H1 (cell line): ENCODE measurements around the gene ADAM19.

Experiments
- CBX8 ChIP-seq: fragments of 300-800, 300-1000 bp; sonication (generic); IDR thresholded peaks from 2 replicates; pipeline ENCODE4 v1.7.1; 2016; ENCODE audit warnings: low read depth, low read length, borderline replicate concordance
- CEBPB ChIP-seq: IDR thresholded peaks from 2 replicates; pipeline ENCODE4 v1.6.1; 2012; ENCODE audit warnings: low read depth, low read length
- CHD2 ChIP-seq: IDR thresholded peaks from 2 replicates; pipeline ENCODE4 v1.6.1; 2012; ENCODE audit warnings: low read length, improper control_type of control experiment
- POLR2A ChIP-seq, 2 experiments: IDR thresholded peaks; 1 replicate in 1 of 2; 2 replicates in 1 of 2; pipeline ENCODE4 v1.6.1; 2011; ENCODE audit warnings: low read depth in 2 of 2, low read length in 2 of 2, mild to moderate bottlenecking in 2 of 2; ENCODE audit errors: control extremely low read depth in 1 of 2
- POLR2AphosphoS5 ChIP-seq: IDR thresholded peaks from 2 replicates; pipeline ENCODE4 v1.6.1; 2011; ENCODE audit warnings: low read depth, low read length
- RAD21 ChIP-seq, 2 experiments: IDR thresholded peaks in 1 of 2; conservative IDR thresholded peaks in 1 of 2; 2 replicates each; pipeline ENCODE4 v1.6.1; 2011; ENCODE audit warnings: low read depth in 2 of 2, low read length in 2 of 2, improper control_type of control experiment in 1 of 2, inconsistent platforms in 1 of 2, mild to moderate bottlenecking in 1 of 2, moderate library complexity in 1 of 2
- RXRA ChIP-seq: IDR thresholded peaks from 2 replicates; pipeline ENCODE4 v1.6.1; 2011; ENCODE audit warnings: low read depth, mild to moderate bottlenecking, low read length, moderate library complexity; ENCODE audit not compliant: insufficient read depth
- TF ChIP-seq, protein P1 (sequence below), 3 experiments: IDR thresholded peaks; 1 replicate in 2 of 3; 2 replicates in 1 of 3; pipeline versions ENCODE4 v1.5.1 to v1.6.1; 2011; ENCODE audit warnings: low read length in 3 of 3, mild to moderate bottlenecking in 3 of 3, inconsistent platforms in 2 of 3, low read depth in 1 of 3, moderate library complexity in 1 of 3; ENCODE audit not compliant: insufficient read depth in 1 of 3; ENCODE audit errors: control extremely low read depth in 1 of 3
- TF ChIP-seq, protein P2 (sequence below): IDR thresholded peaks from 2 replicates; pipeline ENCODE4 v1.6.1; 2012; ENCODE audit warnings: inconsistent platforms
- TF ChIP-seq, protein P3 (sequence below): IDR thresholded peaks from 2 replicates; pipeline ENCODE4 v1.6.1; 2012; ENCODE audit warnings: low read length, inconsistent platforms

DNA sequence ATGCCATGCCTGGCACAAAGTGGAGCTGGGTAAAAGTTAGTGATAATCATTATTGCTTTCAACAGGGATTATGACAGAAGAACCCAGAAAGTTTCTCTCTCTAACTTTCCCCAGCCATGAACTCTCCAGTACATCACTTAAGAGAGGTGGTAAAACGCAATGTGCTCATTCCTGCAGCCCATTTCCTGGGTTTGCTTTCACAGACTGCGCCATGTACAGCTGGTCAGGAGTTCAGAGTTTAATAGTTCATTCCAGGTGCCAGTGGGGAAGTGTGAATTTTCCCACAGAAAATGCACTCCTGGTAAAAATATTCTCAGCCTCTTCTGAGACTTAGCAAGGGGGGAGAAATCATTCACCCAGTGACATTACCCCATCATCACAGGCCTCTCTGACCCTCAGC, 35.5 kb downstream of the ADAM19 start:
- TF ChIP-seq, protein P1, sequence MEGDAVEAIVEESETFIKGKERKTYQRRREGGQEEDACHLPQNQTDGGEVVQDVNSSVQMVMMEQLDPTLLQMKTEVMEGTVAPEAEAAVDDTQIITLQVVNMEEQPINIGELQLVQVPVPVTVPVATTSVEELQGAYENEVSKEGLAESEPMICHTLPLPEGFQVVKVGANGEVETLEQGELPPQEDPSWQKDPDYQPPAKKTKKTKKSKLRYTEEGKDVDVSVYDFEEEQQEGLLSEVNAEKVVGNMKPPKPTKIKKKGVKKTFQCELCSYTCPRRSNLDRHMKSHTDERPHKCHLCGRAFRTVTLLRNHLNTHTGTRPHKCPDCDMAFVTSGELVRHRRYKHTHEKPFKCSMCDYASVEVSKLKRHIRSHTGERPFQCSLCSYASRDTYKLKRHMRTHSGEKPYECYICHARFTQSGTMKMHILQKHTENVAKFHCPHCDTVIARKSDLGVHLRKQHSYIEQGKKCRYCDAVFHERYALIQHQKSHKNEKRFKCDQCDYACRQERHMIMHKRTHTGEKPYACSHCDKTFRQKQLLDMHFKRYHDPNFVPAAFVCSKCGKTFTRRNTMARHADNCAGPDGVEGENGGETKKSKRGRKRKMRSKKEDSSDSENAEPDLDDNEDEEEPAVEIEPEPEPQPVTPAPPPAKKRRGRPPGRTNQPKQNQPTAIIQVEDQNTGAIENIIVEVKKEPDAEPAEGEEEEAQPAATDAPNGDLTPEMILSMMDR (IDR thresholded peaks at IDR 0.05; ENCODE audit: control extremely low read depth in 1 of 3, insufficient read depth in 1 of 3, low read depth in 1 of 3, low read length in 3 of 3) = no peak
- TF ChIP-seq, protein P2, sequence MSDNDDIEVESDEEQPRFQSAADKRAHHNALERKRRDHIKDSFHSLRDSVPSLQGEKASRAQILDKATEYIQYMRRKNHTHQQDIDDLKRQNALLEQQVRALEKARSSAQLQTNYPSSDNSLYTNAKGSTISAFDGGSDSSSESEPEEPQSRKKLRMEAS = no peak
- TF ChIP-seq POLR2AphosphoS5 = no peak
- no peak for TF ChIP-seq CHD2
- no peak for TF ChIP-seq CEBPB
- no peak for TF ChIP-seq POLR2A (IDR thresholded peaks at IDR 0.05; ENCODE audit: control extremely low read depth in 1 of 2, low read depth in 2 of 2, low read length in 2 of 2)
- no peak for TF ChIP-seq CBX8
- TF ChIP-seq, protein P3, sequence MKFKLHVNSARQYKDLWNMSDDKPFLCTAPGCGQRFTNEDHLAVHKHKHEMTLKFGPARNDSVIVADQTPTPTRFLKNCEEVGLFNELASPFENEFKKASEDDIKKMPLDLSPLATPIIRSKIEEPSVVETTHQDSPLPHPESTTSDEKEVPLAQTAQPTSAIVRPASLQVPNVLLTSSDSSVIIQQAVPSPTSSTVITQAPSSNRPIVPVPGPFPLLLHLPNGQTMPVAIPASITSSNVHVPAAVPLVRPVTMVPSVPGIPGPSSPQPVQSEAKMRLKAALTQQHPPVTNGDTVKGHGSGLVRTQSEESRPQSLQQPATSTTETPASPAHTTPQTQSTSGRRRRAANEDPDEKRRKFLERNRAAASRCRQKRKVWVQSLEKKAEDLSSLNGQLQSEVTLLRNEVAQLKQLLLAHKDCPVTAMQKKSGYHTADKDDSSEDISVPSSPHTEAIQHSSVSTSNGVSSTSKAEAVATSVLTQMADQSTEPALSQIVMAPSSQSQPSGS = no peak
- no peak for TF ChIP-seq RXRA
- TF ChIP-seq RAD21 (IDR thresholded peaks at IDR 0.05 in 1 of 2, conservative IDR thresholded peaks at IDR 0.05 in 1 of 2; ENCODE audit: low read depth in 2 of 2, low read length in 2 of 2) = no peak
